ENCODE results near the gene AP2A2. TPM values are rescaled to one million over a fixed set of nuclear protein-coding genes. Genes with fewer than 3 reads are reported as not detected.

AP2A2 gene
- total RNA-seq, 1 experiment from 2014 or later = 25.3 TPM

- DNase-seq (ENCODE audit: low spot score) = no peak
These were observed 71.0 kb downstream of the AP2A2 start for GRCh38 chr11:996681-997080.

- no peak for DNase-seq (ENCODE audit: low spot score)
These were observed 72.2 kb downstream of the AP2A2 start for GRCh38 chr11:997907-998306.

- DNase-seq (ENCODE audit: low spot score) = no peak
These were observed 73.3 kb downstream of the AP2A2 start for GRCh38 chr11:999009-999408.

- no peak for DNase-seq (ENCODE audit: low spot score)
These were observed 74.9 kb downstream of the AP2A2 start for GRCh38 chr11:1000357-1001278.

GRCh38 chr11:1001617-1002405 lies 76.1 kb downstream of the AP2A2 start:
- no peak for DNase-seq (ENCODE audit: low spot score)

- DNase-seq (ENCODE audit: low spot score) = no peak
These were observed 76.8 kb downstream of the AP2A2 start for GRCh38 chr11:1002406-1002984.

GRCh38 chr11:1003159-1003558 lies 77.5 kb downstream of the AP2A2 start:
- no peak for DNase-seq (ENCODE audit: low spot score)

- no peak for DNase-seq (ENCODE audit: low spot score)
These were observed 80.3 kb downstream of the AP2A2 start for GRCh38 chr11:1005928-1006327.

GRCh38 chr11:1006762-1007161 lies 81.1 kb downstream of the AP2A2 start:
- no peak for DNase-seq (ENCODE audit: low spot score)

- DNase-seq (ENCODE audit: low spot score) = no peak
These were observed 81.6 kb downstream of the AP2A2 start for GRCh38 chr11:1007279-1007678.

GRCh38 chr11:1008001-1008802 lies 82.5 kb downstream of the AP2A2 start:
- DNase-seq (ENCODE audit: low spot score) = no peak

- no peak for DNase-seq (ENCODE audit: low spot score)
These were observed 83.1 kb downstream of the AP2A2 start for GRCh38 chr11:1008803-1009145.

- no peak for DNase-seq (ENCODE audit: low spot score)
These were observed 83.7 kb downstream of the AP2A2 start for GRCh38 chr11:1009371-1009770.

- no peak for DNase-seq (ENCODE audit: low spot score)
These were observed 84.3 kb downstream of the AP2A2 start for GRCh38 chr11:1009991-1010390.

GRCh38 chr11:1010551-1011319 lies 85.1 kb downstream of the AP2A2 start:
- DNase-seq (ENCODE audit: low spot score) = no peak

- no peak for DNase-seq (ENCODE audit: low spot score)
These were observed 85.6 kb downstream of the AP2A2 start for GRCh38 chr11:1011320-1011698.

GRCh38 chr11:1012291-1012690 lies 86.6 kb downstream of the AP2A2 start:
- no peak for DNase-seq (ENCODE audit: low spot score)

GRCh38 chr11:1012740-1013630 lies 87.3 kb downstream of the AP2A2 start:
- DNase-seq (ENCODE audit: low spot score) = no peak

- DNase-seq (ENCODE audit: low spot score) = no peak
These were observed 87.9 kb downstream of the AP2A2 start for GRCh38 chr11:1013631-1013935.

- no peak for DNase-seq (ENCODE audit: low spot score)
These were observed 88.6 kb downstream of the AP2A2 start for GRCh38 chr11:1014276-1014675.
